Thyroid gland (tissue), 4 donors: ENCODE measurements around the gene SEMA3C. TPM values are rescaled to one million over a fixed set of nuclear protein-coding genes. Genes with fewer than 3 reads are reported as not detected.

ENCODE experiments used
- DNase-seq, 2 donors: peaks; one replicate each; pipeline ENCODE4 v3.0.0-alpha.2; 2019
- H3K27ac ChIP-seq, 3 donors: fragments of 200-600 bp; sonication (generic); 1 replicate in 2 of 3; 2 replicates in 1 of 3; pipeline ENCODE4 v1.5.1; 2016 to 2019; ENCODE audit warnings: mild to moderate bottlenecking in 1 of 3, moderate library complexity in 1 of 3
- H3K27me3 ChIP-seq: fragments of 200-600 bp; sonication (generic); one replicate; pipeline ENCODE4 v1.5.1; 2019
- H3K36me3 ChIP-seq, 2 donors: fragments of 200-600 bp; sonication (generic); one replicate each; pipeline ENCODE4 v1.5.1; 2016 to 2019
- H3K4me1 ChIP-seq, 2 donors: fragments of 200-600 bp; sonication (generic); one replicate each; pipeline ENCODE4 v1.5.1; 2017 to 2019
- H3K4me3 ChIP-seq, 3 donors: fragments of 200-600 bp; sonication (generic); replicated peaks in 1 of 3; 1 replicate in 2 of 3; 2 replicates in 1 of 3; pipeline ENCODE4 v1.5.1; 2016; ENCODE audit warnings: mild to moderate bottlenecking in 1 of 3
- H3K9me3 ChIP-seq: fragments of 200-600 bp; sonication (generic); one replicate; pipeline ENCODE4 v1.5.1; 2017
- CTCF ChIP-seq, 6 experiments: fragments of 200-600 bp in 3 of 6; fragments of 450-650 bp in 3 of 6; sonication (generic) in 3 of 6; IDR thresholded peaks; one replicate each; pipeline ENCODE4 v1.5.1; 2016 to 2019; ENCODE audit warnings: antibody characterized with exemption in 6 of 6, mild to moderate bottlenecking in 2 of 6, inconsistent platforms in 1 of 6, moderate library complexity in 1 of 6
- POLR2A ChIP-seq, 2 donors: fragments of 450-650 bp; IDR thresholded peaks; one replicate each; pipeline ENCODE4 v1.6.1; 2017; ENCODE audit warnings: antibody characterized with exemption in 2 of 2, mild to moderate bottlenecking in 2 of 2, moderate library complexity in 1 of 2
- WGBS, 2 donors: methylation state at CpG; one replicate each; pipeline ENCODE4 v1.1.5; 2017; 5-methylcytosine and 5-hydroxymethylcytosine counted together
- intact Hi-C: fragments of 100-400 bp; cut with DNase I; formaldehyde crosslinking; loops from one replicate; pipeline ENCODE4 v1.15.1; 2023
- total RNA-seq, 4 donors: library from RNA; depleted of rRNA; stranded (reverse); fragments of >200 nt; gene quantifications; one replicate each; pipeline ENCODE4 v1.2.3, GENCODE V29; 2016

SEMA3C gene
- total RNA-seq, 4 donors from 2014 or later: 4.0 to 24.0 (median 7.1) TPM

GRCh38 chr7:80960244-80960795 lies 41.5 kb upstream of the SEMA3C start:
- no peaks in the 10 kb centered on the region for H3K4me1 ChIP-seq
- H3K36me3 ChIP-seq: no peaks in the 10 kb centered on the region
- H3K27me3 ChIP-seq: no peaks in the 10 kb centered on the region
- H3K27ac ChIP-seq: no peak overlapping the region
- no peak for DNase-seq
- intact Hi-C loops: no loop called here
- 86 to 89% methylated on average over 2 of the region's 2 CpGs for WGBS, 2 donors
- no peaks in the 10 kb centered on the region for H3K9me3 ChIP-seq
- no peak for TF ChIP-seq CTCF (IDR thresholded peaks at IDR 0.05)
- no peak for TF ChIP-seq POLR2A (IDR thresholded peaks at IDR 0.05)
- H3K4me3 ChIP-seq: no peak overlapping the region

GRCh38 chr7:80957226-80957777 lies 38.5 kb upstream of the SEMA3C start:
- DNase-seq: no peak
- no peaks in the 10 kb centered on the region for H3K27me3 ChIP-seq
- no peaks in the 10 kb centered on the region for H3K4me1 ChIP-seq
- 88 to 98% methylated on average over 3 of the region's 3 CpGs for WGBS, 2 donors
- no peak for TF ChIP-seq CTCF (IDR thresholded peaks at IDR 0.05)
- TF ChIP-seq POLR2A (IDR thresholded peaks at IDR 0.05): no peak
- H3K9me3 ChIP-seq: no peaks in the 10 kb centered on the region
- no peaks in the 10 kb centered on the region for H3K36me3 ChIP-seq
- no peak overlapping the region for H3K27ac ChIP-seq
- H3K4me3 ChIP-seq: no peak overlapping the region
- intact Hi-C loops: no loop called here

DNA sequence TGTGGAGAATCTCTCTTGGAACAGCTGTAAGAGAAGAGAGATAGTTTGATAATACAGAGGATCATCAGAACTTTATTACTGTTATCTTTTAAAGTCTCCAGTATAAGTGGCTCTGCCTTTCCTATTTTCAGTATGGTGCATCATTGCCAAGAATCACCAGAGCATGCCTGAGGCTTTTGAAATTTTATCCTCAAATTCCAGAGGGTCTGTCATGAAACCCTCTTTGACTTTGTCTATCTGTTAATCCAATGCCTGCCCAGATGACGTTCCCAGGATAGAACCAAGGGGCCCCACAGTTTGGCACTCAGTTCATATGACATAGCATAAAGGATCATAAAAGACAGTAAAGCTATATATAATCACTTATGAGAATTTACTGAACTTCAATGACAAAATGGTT lies 35.3 kb upstream of the SEMA3C start:
- 68 to 76% methylated on average over 1 of the region's 1 CpG for WGBS, 2 donors

DNA sequence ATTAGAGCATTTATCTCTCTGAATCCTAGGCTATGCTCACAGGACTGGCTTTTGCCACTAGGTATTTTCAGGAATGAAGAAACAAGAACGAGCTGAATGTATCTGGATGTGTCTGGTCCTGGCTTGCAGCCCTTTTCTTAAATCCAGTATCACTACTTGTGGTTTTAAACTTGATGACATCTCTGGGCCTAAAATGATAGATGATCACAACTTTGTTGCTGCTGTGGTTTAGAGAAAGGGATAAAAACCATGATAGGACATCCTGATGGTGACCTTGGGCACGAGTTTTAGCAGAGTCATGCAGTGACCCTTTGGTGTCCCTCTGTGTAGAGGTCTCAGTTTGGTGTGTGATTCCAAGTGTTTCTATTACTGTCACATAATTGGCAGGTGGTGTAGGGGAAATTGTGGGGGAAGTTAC lies 31.7 kb upstream of the SEMA3C start:
- Histone ChIP-seq H3K27me3 (no peaks in the 10 kb centered on the region), H3K4me3 (no peak overlapping the region), H3K36me3 (no peaks in the 10 kb centered on the region), H3K4me1 (no peaks in the 10 kb centered on the region), H3K9me3 (no peaks in the 10 kb centered on the region), H3K27ac (no peak overlapping the region)
- intact Hi-C loops: no loop called here
- WGBS, 2 donors: 39 to 66% methylated on average over 2 of the region's 2 CpGs
- TF ChIP-seq POLR2A (IDR thresholded peaks at IDR 0.05) (no peak), CTCF (IDR thresholded peaks at IDR 0.05) (no peak)
- no peak for DNase-seq

More for the DNA sequence above, 35.3 kb upstream of the SEMA3C start:
- no peaks in the 10 kb centered on the region for H3K9me3 ChIP-seq
- no peak for DNase-seq
- no peaks in the 10 kb centered on the region for H3K27me3 ChIP-seq
- no peak overlapping the region for H3K4me3 ChIP-seq
- TF ChIP-seq CTCF (IDR thresholded peaks at IDR 0.05) (no peak), POLR2A (IDR thresholded peaks at IDR 0.05) (no peak)
- H3K27ac ChIP-seq: no peak overlapping the region
- no peaks in the 10 kb centered on the region for H3K36me3 ChIP-seq
- no peaks in the 10 kb centered on the region for H3K4me1 ChIP-seq
- intact Hi-C loops: no loop called here

GRCh38 chr7:80949449-80949848 lies 30.6 kb upstream of the SEMA3C start:
- no peak overlapping the region for H3K4me3 ChIP-seq
- intact Hi-C loops: no loop called here
- 82 to 85% methylated on average over 1 of the region's 1 CpG for WGBS, 2 donors
- H3K4me1 ChIP-seq: no peaks in the 10 kb centered on the region
- H3K27ac ChIP-seq: no peak overlapping the region
- TF ChIP-seq CTCF (IDR thresholded peaks at IDR 0.05): no peak
- no peak for TF ChIP-seq POLR2A (IDR thresholded peaks at IDR 0.05)
- H3K9me3 ChIP-seq: no peaks in the 10 kb centered on the region
- H3K36me3 ChIP-seq: no peaks in the 10 kb centered on the region
- H3K27me3 ChIP-seq: no peaks in the 10 kb centered on the region
- no peak for DNase-seq
